ENCODE measurements around the gene NNMT.

The NNMT gene

DNA sequence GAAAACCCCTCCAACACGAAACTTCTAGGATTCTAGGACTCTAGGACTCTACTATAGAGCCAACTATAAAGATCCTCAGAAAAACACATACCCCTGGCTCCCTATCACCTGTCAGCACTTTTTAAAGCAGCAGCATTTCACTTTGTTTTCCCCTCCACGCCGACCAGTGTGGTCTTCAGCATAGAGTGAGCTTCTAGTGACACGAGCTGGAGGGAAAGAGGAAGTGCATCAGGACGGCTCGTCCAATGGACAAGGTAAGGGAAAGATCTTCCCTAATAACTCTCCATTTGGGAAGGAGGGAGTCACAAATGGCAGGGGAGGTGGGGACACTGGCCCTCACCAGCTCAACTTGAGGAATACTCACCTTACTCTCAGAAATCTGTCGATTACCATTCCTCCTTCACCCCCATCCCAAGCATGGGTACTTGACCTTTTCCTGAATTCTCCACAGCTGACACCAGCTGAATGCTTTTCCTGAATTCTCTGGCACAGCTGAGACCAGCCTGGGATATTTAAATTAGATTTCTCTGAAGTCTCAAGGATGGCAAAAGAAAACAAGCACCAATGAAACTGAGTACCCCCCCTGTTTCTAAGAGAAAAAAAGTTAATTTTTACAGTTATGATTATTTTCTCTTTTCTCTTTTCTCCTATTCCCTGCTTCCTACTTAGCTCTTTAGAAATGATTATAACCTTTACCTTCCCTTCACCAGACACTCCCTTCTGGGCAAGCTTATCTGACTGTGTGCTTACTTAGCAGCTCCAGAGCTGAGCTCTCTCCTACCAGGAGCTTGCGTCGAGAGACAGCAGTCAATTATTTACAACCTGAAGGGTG, 33.3 kb upstream of the NNMT start:
- no peak for DNase-seq (ENCODE audit: low read depth in 1 of 2, low spot score in 1 of 2)

DNA sequence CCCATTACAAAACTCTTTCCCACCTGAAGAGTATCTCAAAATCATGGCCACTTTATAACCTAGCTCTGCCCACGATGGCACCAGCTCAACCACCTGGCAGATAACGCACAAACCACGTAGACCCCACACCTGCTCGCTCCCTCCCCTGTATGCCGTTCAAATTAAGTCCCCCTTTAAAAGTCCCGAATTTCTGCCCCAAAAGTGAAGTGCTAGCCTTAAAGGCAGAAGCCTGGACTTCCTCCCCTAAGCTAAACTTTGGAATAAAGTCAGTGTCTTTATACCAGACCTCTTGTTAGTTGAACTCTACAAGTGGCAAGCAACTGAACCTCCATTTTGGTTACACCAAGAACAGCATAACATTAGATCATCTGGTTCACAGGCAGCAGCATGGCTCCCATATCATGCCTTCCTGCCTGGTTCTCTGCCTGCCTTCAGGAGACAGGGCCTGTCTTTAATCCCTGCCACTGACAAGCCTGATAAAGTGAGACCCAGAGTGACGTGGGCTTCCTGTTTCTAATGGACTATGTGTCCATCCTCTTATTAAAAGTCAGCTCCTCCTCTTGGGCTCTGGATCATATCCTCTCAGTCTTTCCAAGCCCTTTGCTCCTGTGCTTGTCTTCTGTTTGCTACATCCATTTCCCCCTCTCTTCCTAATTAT, 32.6 kb upstream of the NNMT start:
- no peak for DNase-seq (ENCODE audit: low read depth in 1 of 2, low spot score in 1 of 2)

DNA sequence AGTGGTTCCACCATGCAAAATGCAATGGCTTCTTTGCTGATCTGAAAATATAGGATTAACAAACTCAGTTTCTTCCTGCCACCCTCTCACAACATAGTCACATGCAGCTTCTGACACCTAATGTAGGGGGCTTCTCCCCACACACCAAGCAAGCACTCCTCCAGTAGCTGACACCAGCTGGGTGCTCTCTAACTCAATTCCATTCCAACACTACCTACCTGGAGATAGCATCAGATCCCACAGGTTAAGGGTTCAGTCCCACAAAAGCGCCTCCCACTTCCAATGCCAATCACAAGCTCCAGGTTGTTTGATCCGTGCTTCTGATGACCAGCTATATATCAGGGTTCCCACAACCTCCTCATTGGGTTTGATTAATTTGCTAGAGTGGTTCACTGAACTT, 31.8 kb upstream of the NNMT start:
- no peak for DNase-seq (ENCODE audit: low read depth in 1 of 2, low spot score in 1 of 2)

DNA sequence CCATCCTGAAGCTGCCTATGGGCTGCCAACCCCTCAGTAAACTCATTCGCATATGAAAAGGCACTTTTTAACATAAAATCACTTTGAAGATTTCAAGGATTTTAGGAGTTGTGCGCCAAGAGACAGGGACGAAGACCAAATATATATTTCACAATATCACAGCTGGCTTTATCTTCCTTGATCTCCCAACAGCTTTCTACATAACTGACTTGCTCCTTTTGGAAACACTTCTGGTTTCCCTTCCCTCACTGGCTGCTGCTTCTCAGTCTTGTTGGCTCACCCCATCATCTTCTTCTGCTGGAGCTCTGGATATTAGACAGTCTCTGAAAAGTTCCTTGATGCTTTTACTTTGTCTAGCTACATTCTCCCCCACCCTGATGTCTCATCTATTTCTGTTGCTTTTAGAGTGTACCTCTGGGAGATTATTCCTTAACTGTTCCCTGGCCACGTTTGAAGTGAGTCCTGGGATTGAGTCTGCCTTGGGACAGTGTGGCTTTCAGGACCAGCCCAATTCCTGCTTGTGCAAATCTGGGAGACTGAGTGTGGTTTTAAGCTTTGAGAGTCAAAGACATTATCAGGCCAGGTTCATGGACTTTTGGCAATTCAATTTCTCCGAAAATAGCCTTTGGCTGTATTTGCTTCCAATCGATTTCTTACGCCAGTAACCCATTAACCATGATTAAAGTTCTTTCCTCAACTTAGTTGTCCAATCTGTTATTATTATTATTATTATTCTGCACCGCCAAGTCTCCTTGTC, 30.9 kb upstream of the NNMT start:
- DNase-seq (ENCODE audit: low read depth in 1 of 2, low spot score in 1 of 2), result no peak

DNA sequence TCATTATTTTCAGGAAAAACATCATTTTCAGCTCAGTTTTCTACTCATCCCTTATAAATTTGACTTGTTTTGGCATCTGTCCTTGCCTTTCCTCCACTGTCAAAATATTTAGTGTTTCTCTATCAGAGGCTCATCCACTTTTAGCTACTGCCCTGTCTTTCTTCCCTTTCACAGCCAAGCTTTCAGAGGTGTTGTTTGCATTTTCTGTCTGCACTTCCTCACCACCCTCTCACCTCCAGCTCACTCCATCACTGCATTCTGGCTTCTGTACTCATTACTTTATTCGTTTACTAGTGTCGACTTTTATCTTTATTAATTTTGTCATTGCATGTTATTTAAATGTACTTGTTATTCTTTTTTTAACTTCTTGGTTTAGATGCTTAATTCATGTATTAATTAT, 26.7 kb upstream of the NNMT start:
- DNase-seq (ENCODE audit: low read depth in 1 of 2, low spot score in 1 of 2), result no peak

DNA sequence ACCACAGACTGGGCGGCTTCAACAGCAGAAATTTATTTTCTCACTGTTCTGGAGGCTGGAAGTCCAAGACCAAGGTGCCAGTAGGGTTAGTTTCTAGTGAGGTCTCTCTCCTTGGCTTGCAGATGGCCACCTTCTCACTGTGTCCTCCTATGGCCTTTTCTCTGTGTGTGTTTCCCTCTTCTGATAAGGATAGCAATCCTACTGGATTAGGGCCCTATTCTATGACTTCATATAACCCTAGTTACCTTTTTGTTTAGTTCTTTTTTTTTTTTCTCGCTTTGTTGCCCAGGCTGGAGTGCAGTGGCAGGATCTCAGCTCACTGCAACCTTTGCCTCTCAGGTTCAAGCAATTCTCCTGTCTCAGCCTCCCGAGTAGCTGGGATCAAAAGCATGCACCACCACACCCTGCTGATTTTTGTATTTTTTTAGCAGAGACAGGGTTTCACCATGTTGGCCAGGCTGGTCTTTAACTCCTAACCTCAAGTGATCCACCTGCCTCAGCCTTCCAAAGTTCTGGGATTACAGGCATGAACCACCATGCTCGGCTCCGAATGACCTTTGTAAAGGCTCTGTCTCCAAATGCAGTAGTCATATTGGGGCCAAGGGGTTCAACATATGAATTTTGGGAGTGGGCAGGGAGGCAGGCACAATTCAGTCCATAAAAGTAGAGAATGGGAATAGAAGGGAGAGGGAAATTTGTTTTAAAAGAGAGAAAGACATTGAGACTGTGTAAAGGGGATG, 25.5 kb upstream of the NNMT start:
- DNase-seq (ENCODE audit: low read depth in 1 of 2, low spot score in 1 of 2), result no peak

DNA sequence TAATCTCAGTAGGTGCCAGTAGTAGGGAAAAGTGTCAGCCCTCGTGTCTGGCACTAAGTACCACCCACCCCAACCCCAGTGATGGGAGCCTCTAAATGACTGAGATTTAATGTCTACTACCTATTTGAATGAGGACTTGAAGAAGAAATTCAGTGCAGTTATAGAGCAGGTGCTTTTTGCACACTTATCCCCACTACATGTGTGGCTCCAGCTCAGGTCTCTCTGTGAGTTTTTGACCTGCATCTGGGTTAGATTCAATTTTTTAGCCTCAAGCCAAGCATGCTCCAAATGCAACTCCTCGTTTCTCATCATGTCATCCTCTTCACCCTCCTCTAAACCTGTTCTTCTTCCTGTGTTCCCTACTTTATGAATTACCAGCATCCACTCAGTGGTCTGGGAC, 24.9 kb upstream of the NNMT start:
- no peak for DNase-seq (ENCODE audit: low read depth in 1 of 2, low spot score in 1 of 2)

DNA sequence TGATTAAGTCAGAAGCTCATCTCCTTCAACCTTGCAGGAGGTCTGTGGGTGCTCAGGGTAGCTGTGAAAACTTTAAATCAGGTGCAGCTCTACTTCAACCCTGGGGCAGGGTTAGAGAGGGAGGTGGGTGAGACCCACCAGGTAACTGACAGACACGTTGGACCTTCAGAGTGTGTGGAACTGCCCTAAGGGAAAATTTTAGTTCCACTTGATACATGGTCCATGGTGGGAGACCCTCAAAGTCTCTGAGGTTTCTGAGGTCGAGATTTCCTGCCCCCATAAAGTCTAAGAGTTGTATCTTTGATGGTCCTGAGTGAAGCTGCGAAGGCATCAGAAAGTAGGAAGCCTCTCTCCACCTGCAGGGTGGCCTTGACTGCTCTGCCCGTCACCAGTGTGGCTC, 23.9 kb upstream of the NNMT start:
- no peak for DNase-seq (ENCODE audit: low read depth in 1 of 2, low spot score in 1 of 2)

DNA sequence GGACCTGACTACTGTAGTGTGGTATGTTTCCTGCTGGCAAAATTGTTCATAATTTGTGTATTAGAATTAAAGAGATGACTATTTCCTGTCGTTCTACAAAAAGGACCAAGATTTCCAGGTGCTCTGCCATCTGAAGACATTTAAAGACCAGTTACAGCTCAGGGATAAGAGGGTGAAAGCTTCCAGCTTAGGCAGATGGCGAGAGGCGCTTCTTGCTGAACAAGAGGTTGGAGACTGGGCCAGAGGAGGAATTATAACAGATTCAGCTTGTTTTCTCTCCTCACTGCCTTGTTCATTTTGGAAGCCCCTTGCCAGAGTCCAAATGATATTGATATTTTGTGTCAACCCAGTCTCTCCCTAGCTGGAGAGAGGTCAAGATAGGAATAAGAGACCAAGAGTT, 23.1 kb upstream of the NNMT start:
- no peak for DNase-seq (ENCODE audit: low read depth in 1 of 2, low spot score in 1 of 2)

DNA sequence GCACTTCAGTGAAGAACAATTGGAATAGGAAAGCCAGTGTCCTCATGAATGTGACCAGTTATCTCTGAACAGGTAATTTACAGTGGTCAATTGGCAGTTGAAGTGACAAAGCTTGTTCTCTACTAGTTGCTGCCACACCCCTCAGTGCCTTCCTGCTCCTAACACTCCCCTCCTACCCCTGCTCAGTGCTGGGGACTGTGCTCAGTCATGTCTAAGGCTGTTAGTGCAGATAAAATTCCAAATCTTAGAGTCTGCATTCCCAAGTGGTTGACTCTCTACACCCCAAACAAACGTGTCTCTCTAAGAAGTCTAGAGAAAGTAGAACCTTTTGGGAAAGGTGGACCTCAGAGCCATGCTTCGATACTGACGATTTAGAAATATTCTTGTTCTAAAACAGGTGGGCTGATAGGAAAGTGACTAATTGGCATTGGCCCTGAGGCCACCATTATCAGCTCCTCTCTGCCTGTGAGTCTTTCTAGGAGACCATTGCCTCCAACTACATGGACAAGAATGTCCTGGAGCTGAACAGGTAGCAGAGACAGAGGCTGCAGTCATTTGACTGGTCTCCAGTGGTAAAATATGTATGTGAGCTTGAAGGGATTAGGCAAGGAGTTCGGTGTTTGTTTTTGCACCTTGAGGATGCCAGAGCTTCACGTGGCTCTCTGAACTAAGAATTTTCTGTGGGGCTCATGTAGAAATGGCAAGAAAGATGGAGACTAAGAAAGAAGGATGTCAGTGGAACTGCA, 22.1 kb upstream of the NNMT start:
- DNase-seq (ENCODE audit: low read depth in 1 of 2, low spot score in 1 of 2), result no peak

DNA sequence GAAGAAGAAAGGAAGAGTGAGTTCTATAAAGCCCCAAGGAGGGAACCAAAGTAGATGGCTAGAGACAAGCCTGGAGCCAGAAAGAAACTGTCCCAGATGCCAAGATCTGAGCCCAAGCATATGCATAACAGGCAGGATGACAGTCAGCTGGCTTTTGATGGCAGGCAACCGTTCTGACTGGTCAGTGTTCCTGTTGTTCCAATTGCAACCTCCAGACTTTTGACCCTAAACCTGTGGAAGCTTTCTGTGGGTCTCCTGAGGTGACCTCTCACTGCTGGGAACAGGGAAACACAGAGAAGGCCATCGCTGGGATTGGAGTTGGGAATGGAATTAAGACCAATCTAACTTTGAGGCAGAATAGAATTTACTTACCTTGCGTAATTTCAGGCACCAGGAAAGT, 21.6 kb upstream of the NNMT start:
- no peak for DNase-seq (ENCODE audit: low read depth in 1 of 2, low spot score in 1 of 2)

DNA sequence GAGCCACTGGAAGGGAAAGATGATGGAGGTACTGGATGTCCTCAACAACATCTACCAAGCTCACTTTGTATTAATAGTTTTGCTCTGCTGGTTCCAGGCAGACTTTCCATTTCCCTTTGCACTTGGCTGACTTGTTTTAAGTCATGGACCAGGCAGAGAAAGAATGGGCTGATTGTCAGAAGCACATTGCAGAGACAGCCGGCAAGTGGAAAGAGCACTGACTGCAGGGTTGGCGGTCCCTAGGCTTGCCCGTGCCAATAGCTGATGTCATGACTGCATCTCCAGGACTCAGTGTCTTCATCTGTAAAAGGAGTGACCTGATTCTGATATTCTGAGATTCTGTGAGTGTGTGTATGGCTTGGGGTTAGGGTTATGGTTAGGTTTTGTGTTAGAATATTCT, 20.9 kb upstream of the NNMT start:
- no peak for DNase-seq (ENCODE audit: low read depth in 1 of 2, low spot score in 1 of 2)

DNA sequence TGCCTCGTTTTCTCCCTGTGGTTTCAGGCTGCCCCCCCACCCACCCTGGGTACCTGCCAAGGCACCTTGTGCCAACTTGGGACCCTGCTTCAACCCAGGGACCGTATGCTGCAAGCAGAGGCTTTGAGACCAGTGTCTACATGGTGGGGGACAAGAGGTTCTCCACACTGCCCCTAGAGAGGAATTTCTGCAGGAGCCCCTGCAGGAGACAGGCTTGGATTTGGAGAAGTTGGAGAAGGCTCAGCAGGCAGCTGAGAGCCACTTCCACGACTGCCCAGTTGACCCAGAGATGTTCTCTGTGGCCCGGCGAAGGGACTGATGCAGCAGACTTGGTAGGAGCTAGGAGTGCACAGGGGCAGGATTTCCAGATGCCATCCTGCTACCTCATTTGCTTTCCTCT, 20.1 kb upstream of the NNMT start:
- no peak for DNase-seq (ENCODE audit: low read depth in 1 of 2, low spot score in 1 of 2)

DNA sequence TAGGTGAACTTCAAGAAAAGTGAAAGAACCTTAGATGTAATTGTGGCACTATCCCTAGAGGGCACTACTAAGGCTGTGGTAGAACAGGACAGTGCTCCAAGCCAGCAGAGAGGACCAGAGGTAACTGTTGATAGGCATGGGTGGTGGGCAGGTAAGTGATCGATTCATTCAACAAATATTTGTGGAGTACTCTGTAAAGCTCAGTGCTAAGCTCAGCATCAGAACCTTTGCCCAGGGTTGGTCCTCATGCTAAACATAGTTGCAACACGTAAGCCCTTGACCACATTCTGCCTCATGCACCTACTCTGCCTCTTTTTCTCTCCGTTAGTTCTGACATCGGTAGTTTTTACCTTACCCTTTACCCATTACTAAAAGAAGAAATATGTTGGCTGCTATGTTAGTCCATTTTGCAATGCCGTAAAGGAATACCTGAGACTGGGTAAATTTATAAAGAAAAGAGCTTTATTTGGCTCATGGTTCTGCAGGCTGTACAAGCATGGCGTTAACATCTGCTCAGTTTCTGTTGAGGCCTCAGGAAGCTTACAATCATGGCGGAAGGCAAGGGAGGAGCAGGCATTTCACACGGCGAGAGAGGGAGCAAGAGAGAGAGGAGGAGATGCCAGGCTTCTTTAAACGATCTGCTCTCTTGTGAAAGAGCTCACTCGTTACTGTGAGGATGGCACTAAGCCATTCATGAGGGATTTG, 18.4 kb upstream of the NNMT start:
- no peak for DNase-seq (ENCODE audit: low read depth in 1 of 2, low spot score in 1 of 2)

DNA sequence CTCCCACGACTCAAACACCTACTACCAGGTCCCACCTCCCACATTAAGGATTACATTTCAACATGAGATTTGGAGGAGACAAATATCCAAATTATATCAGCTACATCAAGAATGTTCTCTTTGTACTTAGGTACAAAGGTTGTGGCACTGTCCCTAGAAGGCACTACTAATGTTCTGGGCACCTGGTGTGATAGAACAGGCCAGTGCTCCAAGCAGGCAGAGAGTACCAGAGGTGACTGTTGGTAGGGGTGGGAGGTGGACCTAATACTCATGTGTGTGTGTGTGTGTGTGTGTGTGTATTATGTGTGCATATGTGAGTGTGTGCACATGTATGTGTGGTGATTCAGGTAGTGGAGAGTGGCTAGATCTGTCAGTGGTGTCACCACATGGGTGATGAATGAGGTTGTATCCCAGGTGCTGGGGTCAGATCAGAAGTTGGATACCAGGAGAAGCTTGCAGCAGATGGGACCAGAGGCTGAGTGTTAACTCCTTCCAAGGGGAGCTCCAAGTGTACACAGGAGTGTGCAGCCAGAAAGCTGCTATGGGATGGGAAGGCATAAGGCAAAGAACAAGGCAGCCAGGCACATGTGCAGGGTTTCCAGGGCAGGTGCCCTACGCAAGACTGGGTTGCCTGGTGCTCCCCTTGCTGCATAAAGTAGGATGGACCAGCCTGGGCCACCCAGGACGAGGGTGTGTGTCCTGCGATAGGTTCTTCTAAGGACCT, 17.7 kb upstream of the NNMT start:
- DNase-seq (ENCODE audit: low read depth in 1 of 2, low spot score in 1 of 2), result no peak

DNA sequence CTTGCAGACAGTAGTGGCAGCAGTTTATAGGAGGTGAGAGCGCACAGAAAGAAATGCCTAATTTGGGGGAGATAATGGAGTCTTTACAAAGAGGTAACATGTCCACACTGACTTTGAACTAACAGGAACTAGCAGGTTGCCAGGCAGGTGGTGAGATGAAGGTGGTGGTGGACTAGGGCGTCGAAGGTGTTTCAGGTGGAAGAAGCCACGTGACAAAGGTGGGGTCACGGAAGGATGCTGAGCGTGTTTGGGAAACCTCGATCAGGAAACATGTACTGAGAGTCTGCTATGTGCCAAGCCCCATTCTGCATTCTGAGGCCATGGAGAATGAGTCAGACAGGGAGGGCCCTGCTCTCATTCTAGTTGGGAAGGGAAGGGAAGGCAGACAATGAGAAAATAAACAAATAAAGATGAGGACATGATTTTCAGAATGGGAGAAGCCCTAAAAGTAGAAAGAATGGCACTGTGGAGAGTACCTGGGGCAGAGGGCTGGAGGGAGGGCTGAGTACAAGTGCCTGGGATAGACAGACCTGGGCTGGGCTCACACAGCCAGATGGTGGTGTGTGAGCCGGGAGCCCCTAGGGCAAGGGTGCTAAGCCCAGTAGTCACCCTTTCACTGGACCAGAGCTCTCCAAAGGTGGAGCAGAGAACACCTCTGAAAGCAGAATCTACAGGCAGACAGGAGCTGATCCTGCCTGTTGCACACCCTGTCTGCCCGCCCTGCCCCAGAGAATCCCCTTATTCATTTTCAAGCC, 16.2 kb upstream of the NNMT start:
- no peak for DNase-seq (ENCODE audit: low read depth in 1 of 2, low spot score in 1 of 2)

DNA sequence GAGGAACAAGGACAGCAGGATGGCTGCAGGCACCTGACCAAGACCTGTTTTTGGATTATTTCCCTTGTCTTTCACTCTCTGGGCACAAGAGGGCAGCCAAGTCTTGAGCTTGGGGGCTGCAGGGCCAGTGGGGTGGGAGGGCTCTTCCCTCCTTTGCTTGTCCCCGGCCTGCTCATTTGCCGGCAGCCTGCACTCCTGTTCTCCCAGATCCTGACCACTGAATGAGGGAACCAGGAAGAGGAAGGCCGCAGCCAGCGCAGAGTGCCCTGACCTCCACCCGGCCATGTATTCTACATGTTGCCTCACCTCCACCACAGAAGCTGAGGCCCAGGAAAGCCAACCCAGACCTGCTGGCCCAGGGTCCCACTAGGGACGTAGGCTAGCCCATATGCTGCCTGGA, 15.5 kb upstream of the NNMT start:
- no peak for DNase-seq (ENCODE audit: low read depth in 1 of 2, low spot score in 1 of 2)

DNA sequence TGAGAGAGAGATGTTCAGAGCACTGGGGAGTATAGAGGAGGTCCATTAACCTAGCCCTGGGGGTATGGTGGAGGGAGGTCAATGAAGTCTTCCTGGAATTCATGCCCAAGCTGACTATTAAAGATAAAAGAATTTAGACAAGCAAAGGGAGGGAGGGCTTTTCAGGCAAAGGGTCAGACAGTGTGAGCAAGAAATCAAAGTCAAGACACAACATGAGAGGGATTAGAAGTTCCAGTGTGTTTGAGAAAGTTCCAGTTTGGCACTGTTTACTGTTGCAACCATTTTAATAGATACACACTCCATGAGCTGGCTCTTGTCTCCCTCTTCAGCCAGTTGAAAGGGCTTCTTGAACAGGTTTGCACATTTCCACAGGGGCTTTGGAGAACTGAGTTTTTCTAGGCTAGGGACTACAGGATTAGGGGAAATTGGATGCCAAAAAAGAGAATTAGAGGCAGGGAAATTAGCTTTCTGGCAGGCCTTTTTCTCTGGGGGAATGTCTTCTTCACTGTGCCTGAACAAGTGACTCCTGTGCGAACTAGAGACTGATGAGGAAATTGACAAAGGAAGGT, 14.7 kb upstream of the NNMT start:
- no peak for DNase-seq (ENCODE audit: low read depth in 1 of 2, low spot score in 1 of 2)

DNA sequence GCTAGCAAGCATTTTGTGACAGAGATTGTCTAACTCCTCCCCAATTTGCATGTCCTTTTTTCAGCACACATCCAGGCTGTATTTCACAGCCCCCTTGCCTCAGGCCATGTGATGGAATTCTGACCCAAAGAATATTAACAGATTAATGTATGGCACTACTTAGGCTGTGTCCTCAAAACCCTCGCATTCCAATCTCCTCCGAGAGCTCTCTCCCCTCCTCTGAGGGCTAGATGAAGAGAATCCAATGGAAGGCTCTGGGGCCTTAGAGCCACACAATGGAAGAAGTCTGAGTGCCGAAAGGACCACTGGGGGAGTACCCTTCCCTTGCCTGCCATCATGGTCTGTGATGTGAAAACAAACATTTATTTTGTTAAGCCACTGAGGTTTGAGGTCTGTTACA, 13.7 kb upstream of the NNMT start:
- no peak for DNase-seq (ENCODE audit: low read depth in 1 of 2, low spot score in 1 of 2)
